ENCODE data around the gene CAPZA1. TPM values are rescaled to one million over a fixed set of nuclear protein-coding genes. Genes with fewer than 3 reads are reported as not detected.

CAPZA1 gene
- total and polyA plus RNA-seq, 7 donors, result 14.8 to 73.3 (median 35.0) TPM

DNA sequence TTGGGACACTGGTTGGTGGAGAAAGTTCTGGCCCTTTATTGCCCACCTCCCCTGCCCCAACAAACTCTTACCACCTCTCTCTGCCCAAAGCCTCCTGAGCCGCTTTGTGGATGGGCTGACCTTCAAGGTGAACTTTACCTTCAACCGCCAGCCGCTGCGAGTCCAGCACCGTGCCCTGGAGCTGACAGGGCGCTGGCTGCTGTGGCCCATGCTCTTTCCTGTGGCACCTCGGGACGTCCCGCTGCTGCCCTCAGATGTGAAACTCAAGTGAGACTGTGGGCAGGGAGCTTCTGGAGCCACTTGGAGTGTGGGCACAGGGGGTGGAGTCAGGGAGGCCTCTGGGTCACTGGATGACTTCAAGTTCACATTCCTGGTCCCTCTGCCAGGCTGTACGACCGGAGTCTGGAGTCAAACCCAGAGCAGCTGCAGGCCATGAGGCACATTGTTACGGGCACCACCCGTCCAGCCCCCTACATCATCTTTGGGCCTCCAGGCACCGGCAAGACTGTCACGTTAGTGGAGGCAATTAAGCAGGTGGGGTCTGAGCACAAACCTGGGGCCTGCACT, 74.8 kb downstream of the CAPZA1 start:
- Histone ChIP-seq H3K4me3 (no peak overlapping the region), H3K27ac (no peak overlapping the region), H3K9me3 (no peaks in the 10 kb centered on the region), H3K36me3 (ENCODE audit: insufficient read depth in 1 of 2, low read depth in 1 of 2) (peaks cover 0 to 57% of the 10 kb centered on the region in 2 donors), H3K27me3 (ENCODE audit: insufficient read depth in 3 of 3, low read length in 2 of 3) (no peaks in the 10 kb centered on the region), H3K4me1 (peaks cover 4% of the 10 kb centered on the region)
- ATAC-seq (no peak), DNase-seq (no peak)
- WGBS, 3 donors, result 66 to 78% (median 75%) methylated on average over 15 of the region's 15 CpGs
- TF ChIP-seq, protein P1, sequence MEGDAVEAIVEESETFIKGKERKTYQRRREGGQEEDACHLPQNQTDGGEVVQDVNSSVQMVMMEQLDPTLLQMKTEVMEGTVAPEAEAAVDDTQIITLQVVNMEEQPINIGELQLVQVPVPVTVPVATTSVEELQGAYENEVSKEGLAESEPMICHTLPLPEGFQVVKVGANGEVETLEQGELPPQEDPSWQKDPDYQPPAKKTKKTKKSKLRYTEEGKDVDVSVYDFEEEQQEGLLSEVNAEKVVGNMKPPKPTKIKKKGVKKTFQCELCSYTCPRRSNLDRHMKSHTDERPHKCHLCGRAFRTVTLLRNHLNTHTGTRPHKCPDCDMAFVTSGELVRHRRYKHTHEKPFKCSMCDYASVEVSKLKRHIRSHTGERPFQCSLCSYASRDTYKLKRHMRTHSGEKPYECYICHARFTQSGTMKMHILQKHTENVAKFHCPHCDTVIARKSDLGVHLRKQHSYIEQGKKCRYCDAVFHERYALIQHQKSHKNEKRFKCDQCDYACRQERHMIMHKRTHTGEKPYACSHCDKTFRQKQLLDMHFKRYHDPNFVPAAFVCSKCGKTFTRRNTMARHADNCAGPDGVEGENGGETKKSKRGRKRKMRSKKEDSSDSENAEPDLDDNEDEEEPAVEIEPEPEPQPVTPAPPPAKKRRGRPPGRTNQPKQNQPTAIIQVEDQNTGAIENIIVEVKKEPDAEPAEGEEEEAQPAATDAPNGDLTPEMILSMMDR (IDR thresholded peaks at IDR 0.05), result no peak
- intact Hi-C loops (cut with DNase I), result no loop called here

DNA sequence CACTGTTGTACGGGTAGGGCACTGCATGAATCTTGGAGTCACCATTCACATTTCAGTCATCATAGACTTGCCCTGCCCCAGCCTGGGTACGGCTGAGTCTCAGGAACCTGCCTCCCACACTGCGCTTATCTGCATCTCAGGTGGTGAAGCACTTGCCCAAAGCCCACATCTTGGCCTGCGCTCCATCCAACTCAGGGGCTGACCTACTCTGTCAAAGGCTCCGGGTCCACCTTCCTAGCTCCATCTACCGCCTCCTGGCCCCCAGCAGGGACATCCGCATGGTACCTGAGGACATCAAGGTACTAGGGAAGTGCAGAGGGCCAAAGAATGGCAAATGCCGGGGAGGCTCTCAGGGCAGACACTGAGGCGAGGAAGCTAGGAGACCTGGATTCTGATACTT, 75.6 kb downstream of the CAPZA1 start:
- WGBS, 3 donors, result 96 to 98% (median 97%) methylated on average over 9 of the region's 9 CpGs
- TF ChIP-seq, protein P1 (IDR thresholded peaks at IDR 0.05), result no peak
- no peak for DNase-seq
- intact Hi-C loops (cut with DNase I), result no loop called here
- Histone ChIP-seq H3K27ac (no peak overlapping the region), H3K27me3 (ENCODE audit: insufficient read depth in 3 of 3, low read length in 2 of 3) (no peaks in the 10 kb centered on the region), H3K9me3 (no peaks in the 10 kb centered on the region), H3K36me3 (ENCODE audit: insufficient read depth in 1 of 2, low read depth in 1 of 2) (peaks cover 0 to 49% of the 10 kb centered on the region in 2 donors), H3K4me3 (no peak overlapping the region), H3K4me1 (peaks cover 13% of the 10 kb centered on the region)
- ATAC-seq, result no peak

DNA sequence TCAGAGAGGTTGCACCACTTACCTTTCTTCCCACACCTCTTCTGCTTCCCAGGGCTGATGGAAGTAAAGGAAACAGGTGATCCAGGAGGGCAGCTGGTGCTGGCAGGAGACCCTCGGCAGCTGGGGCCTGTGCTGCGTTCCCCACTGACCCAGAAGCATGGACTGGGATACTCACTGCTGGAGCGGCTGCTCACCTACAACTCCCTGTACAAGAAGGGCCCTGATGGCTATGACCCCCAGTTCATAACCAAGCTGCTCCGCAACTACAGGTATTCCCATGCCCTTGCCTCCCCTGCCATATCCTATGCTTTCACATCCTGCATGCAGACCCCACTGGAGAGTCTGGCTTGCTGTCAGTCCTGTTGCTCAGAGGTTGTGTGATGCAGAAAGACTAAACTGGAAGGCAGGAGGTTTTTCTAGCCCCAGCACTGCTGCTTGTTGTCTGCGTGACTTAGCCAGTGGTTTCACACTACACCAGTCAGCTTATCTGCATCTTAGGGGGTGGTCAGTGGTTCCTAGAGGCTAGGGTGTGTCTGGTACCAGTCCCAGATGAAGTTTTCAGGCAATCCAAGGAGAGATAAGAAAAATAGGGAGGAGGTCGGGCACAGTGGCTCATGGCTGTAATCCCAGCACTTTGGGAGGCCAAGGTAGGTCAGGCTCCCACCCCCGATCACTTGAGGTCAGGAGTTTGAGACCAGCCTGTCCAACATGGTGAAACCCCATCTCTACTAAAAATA, 77.1 kb downstream of the CAPZA1 start:
- no peaks in the 10 kb centered on the region for H3K9me3 ChIP-seq
- intact Hi-C loops (cut with DNase I), result no loop called here
- WGBS, 3 donors, result 91 to 98% (median 91%) methylated on average over 7 of the region's 7 CpGs
- peaks cover 27% of the 10 kb centered on the region for H3K4me1 ChIP-seq
- TF ChIP-seq, protein P1 (IDR thresholded peaks at IDR 0.05), result no peak
- DNase-seq, result no peak
- ATAC-seq, result no peak
- H3K27me3 ChIP-seq (ENCODE audit: insufficient read depth in 3 of 3, low read length in 2 of 3), result no peaks in the 10 kb centered on the region
- H3K27ac ChIP-seq, result no peak overlapping the region
- peaks cover 0 to 44% of the 10 kb centered on the region in 2 donors for H3K36me3 ChIP-seq (ENCODE audit: insufficient read depth in 1 of 2, low read depth in 1 of 2)
- no peak overlapping the region for H3K4me3 ChIP-seq

DNA sequence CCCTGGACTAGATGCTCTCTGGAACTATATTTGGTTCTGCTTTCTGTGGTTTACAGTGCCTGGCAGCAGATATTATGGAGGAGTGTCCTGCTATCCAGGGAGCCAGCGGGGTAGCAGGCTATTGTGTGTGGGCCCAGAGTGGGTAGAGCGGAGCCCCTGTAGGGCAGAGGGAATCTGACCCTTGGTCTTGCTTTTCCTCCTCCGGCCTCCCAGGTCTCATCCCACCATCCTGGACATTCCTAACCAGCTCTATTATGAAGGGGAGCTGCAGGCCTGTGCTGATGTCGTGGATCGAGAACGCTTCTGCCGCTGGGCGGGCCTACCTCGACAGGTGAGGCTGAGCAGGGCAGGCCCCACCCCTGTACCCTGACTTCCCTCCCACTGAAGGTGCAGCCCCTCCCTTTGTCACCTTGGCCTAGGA, 78.2 kb downstream of the CAPZA1 start:
- intact Hi-C loops (cut with DNase I), result loop anchor here in 1 of 2 donors (2.0 kb wide), 1 partner anchor 23 kb away; the partner anchor contains the start of gene MOV10
- Histone ChIP-seq H3K27me3 (ENCODE audit: insufficient read depth in 3 of 3, low read length in 2 of 3) (no peaks in the 10 kb centered on the region), H3K4me3 (no peak overlapping the region), H3K4me1 (peaks cover 35% of the 10 kb centered on the region), H3K9me3 (no peaks in the 10 kb centered on the region), H3K36me3 (ENCODE audit: insufficient read depth in 1 of 2, low read depth in 1 of 2) (peaks cover 0 to 48% of the 10 kb centered on the region in 2 donors), H3K27ac (no peak overlapping the region)
- ATAC-seq (no peak), DNase-seq (no peak)
- 90 to 97% (median 93%) methylated on average over 9 of the region's 9 CpGs for WGBS, 3 donors
- TF ChIP-seq, protein P1 (IDR thresholded peaks at IDR 0.05), result no peak

All from psoas muscle (tissue), 8 donors.